GM18511 (cell line): ENCODE results near the gene PKD1L1.

Source experiments
- ATAC-seq: cut with Tn5 transposase; IDR thresholded peaks from one replicate; pipeline ENCODE4 v1.9.1; 2021; ENCODE audit warnings: mild to moderate bottlenecking, moderate library complexity; ENCODE audit not compliant: unreplicated experiment

Gene PKD1L1

DNA sequence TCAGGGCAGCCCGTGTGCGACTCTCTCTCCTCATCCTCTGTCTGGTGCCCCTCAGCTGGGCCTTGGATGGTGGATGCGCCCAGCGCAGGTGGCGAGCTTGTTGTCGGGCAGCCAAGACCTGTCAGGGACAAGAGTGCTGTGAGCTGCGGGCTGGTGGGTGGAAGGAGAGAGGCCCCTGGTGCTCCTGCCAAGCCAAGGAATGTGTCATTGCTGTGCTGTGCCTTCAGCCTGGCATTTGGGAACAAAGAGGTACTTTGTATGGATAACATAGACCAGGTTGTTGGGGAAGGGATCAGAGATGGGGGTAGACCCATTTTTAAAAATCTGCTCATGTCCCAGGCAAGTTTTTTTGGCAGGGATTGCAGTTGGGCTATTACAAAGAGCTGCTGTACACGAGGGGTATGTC, 120.9 kb downstream of the PKD1L1 start:
- no peak for ATAC-seq

DNA sequence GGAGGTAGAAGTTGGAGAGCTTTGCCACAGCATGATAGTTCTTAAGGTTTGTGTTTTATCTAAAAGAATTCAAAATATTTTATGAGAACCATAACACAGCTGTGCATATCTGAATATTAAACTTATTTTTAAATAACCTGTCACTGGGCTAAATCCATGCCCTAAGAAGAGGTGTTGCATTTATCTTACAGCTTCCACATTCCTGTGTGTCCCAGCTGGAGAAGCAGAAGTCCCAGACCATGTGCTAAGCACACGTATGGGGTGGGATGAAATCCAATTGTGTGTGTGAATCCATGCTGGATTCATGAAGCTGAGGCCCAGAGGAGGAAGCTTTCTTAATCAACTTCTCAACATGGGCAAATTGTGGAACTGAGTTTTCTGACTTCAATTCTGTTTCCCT, 121.5 kb downstream of the PKD1L1 start:
- no peak for ATAC-seq

DNA sequence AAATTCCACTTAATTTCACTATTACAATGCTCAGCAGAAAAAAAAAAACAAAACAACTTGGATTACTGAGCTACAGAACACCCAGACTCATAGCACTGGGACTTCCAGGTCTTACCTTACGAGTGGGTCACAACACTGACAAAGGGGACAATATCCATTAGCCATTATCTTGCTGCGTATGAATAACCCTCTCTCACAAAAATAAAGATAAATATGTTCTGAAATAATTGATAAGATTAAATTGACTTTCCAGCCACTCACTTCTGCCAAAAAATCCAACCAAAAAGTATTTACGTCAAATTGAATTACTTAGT, 128.7 kb downstream of the PKD1L1 start:
- ATAC-seq, result no peak

DNA sequence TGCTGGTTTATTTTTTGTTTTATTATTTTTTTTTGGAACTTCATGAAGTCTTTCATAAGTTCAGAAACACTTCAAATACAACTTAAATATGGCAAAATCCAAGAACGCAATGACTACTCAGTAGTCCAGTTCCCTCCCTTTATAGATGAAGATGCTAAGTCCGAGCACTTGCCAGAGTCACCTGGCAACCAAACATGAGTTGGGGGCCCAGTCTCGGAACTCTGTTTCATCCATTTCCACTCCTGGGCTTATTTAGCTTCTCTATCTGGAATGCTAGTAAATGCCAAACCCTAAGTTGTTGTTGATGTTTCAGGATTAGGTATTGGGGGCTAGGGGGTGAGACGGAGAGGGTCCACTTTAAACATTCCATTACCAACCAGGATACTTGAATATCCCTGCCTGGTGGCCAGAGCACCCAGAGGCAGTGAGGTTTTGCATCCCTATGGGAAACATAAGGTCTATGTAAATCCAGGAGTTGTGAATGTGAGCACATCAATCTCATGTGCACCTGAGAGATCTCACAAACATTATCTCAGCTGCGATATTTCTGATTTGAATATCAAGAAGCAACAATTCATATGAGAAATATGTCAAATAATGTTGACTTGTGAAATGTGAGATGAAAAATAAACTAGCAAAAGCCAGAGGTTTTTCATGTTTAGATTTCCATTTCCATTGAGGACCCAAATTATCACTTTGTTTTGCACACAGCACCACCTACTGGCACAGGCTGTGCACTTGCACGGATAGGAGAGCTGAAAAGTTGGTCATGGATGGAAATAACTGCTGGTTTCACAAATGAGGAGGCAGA, 129.3 kb downstream of the PKD1L1 start:
- peak; percentile 76 for ATAC-seq

DNA sequence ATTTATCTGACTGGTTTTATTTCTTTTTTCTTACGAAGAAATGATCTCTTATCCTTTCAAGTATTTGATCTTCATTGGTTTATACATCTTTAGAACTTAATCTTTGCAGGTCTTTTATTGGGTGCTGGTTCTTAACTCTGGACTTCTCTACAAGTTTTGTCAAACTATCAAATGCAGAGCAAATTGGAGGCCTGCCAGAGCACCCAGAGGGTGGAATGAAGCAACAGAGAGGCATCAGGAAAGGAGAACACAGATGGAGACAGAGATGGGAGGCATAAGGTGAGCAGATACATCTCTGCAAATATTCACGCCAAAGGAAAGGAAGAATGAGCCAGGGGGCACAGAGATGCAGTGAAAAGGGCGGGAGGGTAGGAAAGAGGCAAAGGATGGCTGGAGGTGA, 130.3 kb downstream of the PKD1L1 start:
- no peak for ATAC-seq

DNA sequence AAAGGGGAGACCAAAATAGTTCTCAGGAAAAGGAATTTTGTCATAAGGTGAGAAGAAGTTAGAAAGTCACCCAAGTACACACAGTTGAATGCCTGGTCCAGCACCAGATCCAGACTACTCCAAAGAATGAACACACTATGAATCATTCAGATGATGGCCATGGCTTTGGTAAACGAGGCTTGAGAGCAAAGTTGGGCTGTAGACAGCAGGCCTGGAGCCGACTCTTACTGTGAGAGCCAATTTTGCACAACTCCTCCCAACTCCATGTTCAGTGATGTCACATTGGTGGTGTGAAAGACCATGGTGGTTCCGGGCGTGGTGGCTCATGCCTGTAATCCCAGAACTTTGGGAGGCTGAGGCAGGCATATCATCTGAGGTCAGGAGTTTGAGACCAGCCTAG, 131.6 kb downstream of the PKD1L1 start:
- ATAC-seq, result no peak

DNA sequence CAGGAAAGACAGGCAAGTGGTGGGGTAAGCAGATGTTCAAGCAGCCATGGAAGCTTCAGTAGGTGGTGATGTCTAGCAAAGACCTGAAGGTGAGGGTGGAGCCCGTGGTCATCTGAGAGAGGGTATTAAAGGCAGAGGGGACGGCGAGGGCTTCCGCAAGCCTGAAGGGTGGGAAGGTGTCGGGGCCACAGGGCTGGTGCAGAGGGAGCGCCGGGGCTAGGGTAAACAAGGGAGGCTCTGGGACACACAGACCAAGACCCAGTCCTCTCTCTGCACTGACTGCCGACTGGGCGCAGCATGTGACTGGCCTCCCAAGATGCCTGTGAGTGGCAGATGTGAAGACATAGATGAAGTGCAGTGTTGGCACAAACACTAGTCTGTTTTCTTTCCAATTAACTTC, 132.4 kb downstream of the PKD1L1 start:
- no peak for ATAC-seq

DNA sequence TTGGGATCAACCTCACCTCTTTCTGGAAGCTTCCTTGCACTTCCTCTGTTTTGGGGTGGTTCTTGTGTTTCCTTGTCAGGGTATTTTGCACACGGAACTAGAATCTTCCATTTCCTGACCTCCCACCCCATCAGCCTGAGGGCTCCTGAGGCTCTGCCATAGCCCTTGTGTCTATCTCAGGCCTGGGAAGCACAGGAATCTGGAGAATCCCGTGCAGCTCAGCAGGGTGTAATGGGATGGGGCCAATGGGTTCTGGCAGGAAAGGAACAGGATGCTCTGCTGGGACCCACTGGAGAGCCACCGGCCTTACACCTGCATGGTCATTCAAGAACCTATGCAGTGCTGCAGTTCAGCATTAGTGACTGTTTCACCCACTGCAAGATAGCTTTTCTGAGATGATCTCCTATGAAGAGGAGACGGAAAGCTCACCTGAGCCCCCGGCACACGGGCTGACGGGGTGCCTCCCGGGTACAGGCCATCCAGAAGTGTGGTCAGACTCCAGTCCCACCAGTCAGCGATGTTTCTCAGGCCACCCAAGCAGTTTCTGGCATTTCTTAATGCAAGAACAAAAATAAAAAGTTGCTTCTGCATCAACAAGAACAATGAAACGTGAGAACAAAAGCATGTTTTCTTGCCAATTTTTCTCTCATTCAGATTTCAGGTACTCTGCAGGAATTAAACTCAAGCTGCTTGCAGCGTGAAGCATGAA, 133.2 kb downstream of the PKD1L1 start:
- ATAC-seq, result no peak

DNA sequence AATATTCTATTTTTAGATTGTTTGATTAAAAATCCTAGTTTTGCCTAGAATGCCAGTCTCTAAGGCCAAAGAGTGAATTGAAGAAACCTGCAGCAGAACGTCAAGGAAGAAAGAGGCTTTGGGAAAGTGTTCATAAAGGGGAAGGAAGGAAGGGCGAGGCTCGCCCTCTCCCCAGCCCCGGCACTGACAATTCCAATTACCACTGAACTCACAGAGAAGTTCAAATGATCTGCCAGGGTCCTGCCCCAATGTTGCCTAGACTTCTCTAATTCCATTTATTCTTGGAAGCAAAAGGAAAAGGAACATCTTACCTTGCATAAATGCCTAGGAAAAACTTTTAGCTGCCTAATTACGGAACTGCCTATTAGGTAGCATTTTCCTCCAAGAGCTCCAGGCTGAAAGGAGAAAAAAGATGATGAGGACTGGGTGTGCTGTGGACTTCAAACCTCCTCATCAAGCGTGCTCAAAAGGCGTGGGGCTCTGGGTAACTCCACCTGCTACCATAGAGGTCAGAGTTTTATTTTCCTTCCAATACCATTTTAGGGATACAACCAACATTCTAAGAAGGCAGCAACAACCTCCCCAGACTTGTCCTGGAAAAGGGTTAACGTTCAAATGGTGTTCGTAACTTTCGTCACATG, 134.5 kb downstream of the PKD1L1 start:
- no peak for ATAC-seq

DNA sequence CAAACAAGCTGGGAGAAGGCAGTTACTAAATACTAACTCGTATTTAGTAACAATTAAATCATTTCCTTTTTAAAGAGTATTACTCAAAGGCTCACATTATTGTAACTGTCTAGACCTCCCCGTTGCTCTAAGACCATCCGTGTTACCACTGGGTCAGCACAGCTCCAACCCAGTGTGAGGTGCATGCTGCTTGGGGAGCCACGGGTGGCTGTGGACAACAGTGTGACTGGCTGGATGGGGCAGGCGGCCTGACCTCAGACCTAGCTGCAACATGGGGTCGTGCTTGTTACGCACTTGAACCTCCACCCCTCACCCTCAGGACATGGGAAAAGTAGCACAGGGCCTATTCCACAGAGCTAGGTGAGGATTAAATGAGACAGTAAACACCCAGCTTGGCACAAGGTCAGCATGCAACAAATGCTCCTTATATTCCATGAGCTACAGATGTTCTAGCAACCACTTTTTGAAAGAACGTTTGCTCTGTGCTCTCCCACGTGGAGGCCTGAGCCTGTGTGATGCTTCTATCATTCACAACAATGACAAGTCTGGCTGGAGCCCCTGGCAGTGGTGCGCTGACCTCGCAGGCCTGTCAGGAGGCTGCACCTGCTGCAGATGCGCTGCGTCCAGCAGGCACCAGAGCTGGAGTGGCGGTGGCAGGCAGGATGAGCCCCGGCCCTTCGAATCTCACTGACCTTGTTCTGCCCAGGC, 135.7 kb downstream of the PKD1L1 start:
- no peak for ATAC-seq

DNA sequence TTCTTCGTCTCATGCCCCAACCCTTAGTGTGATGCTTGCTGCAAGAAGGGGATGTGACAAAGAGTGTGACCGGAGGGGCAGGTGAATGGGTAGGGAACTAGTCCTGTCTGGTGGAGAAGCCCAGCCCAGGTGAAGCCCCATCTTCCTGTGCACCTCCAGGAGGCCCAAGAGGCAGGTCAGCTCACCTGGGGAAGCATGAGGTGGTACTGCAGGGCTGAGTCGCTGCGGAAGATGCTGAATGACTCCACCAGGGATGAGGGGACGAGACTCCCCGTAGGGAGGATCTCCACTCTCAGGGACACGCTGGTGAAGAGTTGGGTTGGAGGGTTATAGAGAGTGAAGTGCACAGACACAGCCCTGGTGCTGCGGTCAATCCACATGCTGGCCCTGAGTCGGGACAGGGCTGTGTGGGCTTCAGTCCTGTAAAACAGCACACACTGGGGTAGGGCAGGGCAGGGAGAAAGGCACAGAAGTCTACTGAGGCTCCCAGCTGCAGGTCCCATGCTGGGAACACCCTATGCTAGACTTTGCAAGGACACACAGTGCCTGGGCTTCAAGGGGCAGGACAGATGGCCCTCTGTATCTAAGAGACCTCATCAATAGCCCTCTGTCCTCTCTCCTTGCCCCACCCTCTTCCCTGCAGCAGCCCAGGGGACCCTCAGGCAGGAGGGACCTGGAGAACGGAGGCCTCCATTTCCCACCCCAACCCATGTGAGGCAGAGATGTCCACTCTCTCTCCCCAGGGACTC, 136.5 kb downstream of the PKD1L1 start:
- ATAC-seq, result no peak

DNA sequence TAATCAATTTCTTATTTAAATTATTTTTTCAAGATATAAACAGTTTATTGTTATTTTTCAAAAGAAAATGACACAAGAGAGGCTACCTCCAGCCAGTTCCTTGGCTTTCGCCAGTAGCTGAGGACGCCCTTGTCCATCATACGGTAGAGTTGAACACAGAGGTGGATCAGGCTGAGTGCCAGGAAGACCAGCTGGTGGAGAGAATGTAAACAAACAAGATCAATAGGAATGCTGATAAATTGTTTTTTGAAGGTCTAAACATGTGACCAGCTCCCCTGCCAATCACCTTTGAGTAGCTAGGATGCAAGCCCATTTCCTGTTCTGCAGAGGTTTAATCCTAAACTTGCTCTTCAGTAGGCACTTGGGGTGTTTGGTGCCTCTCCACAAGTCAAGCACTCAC, 138.9 kb downstream of the PKD1L1 start:
- no peak for ATAC-seq

DNA sequence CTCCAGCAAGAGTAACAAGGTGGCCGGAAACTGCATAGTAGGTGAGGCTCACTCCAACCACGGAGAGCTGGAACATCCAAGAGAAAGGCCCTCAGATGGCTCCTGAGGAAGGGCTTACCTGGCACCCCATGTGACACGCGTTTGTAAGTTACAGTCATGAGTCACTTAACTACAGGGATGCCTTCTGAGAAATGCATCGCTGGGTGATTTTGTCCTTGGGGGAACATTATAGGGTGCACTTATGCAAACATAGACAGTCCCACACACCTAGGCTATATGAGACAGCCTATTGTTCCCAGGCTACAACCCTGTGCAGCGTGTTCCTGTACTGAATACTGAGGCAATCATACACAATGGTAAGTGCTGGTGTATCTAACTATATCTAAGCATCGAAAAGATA, 139.9 kb downstream of the PKD1L1 start:
- no peak for ATAC-seq

DNA sequence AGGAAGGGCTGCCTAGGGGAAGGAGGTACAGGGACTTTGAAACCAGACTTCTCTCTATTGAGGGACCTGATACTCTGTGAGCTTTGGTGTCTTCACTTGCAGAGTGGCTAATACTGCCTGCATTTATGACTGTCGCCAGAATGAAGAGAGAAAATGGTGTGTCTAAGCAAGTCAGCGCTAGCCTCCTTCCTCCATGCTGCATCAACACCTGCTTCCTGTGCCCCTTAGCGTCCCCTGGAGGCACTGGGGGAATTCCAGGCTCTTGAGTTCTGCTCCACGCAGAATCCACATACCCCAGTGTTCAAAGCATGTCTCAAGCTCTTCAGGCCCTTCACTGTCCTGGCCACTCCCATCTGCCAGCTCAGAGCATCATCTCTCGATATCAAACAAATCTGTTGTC, 140.5 kb downstream of the PKD1L1 start:
- ATAC-seq, result peak; percentile 54

DNA sequence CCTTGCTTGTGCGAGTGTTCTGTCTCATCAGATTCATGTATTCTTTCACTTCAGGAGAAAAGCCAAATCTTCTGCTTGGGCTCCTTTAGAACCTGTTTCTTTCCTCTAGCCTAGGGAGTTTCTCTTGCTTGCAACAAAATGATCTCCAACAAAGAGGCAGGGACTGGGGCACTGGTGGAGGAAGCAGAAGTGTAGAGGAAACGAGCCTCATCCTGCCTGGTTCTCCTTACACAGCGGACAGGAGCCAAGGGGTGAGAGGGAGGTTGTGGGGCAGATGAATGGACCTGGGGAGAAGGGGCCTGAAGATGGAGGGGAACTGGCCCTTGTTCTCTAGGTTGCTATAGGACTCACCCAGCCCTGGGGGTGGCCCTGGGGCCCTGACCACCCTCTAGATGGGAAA, 141.1 kb downstream of the PKD1L1 start:
- no peak for ATAC-seq

DNA sequence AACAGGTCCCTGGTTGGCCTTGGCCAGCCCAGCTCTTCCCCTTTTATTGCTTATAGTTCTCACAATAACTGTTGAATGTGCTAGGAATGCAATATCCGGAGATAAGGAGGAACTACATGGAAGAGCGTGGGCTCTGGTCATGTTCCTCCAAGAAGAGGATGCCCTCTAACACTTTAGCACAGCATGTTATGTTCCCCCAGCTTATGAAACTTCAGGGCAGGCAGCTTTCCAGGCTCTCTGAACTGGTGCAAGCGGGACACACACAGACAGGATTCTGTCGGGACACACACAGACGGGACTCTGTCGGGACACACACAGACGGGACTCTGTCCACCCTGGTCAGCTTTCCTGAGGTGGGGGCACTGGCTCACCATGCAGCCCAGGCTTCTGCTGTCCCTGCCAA, 141.6 kb downstream of the PKD1L1 start:
- no peak for ATAC-seq

DNA sequence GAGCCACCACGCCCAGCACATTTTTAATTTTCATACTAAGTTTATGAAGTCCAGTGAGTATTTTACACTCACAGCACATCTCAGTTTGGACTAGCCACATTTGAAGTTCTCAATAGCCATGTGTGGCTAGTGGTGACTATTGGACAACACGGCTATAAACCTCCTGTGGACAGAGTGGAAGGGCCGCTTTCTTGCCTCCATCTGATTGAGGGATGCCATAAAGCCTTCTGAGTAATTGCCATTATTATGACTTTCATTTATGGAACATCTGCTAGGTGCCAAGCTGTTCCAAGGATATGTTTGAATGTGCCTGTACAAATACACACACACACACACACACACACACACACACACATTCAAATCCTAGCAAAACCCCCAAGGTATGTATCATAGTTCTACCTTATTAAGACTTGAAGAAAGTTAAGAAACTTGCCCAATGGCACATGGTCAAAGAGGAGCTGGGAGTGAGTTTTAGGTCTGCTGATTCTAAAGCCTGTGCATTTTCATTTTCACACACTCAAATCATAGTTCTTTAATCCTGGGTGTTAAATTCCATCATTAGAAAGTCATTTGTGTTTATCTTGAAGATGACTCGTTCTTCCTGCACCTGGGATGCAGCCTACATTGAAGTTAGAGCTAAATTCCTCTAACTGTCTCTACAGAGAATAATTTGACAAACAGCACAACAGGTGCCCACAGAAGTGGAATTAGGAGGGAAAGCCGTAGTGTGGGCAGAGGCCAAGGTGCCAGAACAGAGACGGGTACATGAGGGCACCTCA, 143.3 kb downstream of the PKD1L1 start:
- ATAC-seq, result no peak

DNA sequence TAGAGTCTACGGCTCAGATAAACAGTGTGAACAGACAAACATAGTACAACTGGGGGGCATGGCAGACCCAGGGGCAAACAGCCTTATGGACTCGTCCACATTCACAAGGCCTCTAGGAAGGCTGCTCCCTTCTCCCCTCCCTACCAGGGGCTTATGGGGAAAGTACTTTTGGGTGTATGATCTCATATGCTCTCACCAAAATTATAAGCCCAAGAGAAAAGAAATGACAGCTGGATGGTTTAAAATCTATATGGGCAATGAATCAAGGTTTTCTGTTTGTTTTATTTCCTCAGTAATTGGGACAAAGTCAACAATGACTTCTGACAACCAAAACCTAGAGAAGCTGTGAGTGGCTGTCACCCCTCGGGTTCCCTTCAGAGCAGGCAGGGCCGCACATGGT, 144.4 kb downstream of the PKD1L1 start:
- no peak for ATAC-seq

DNA sequence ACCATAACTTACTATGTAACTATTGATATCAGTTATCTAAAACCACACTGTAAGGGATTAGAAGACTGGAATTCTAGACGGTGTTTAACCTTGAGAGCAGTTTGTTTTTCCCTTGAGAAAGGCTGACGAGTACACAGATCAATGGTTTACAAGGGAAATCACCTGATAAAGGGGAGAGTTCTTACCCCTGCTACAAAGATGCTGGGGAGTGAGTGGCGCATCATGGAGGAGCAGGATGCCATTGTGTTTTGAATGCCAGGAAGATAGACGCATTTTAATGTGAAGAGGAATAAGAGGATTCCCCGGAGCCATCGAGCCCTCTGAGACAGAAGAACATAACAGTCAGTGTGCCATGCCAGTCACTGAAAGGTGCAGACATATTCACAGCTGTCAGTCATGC, 145.2 kb downstream of the PKD1L1 start:
- no peak for ATAC-seq

DNA sequence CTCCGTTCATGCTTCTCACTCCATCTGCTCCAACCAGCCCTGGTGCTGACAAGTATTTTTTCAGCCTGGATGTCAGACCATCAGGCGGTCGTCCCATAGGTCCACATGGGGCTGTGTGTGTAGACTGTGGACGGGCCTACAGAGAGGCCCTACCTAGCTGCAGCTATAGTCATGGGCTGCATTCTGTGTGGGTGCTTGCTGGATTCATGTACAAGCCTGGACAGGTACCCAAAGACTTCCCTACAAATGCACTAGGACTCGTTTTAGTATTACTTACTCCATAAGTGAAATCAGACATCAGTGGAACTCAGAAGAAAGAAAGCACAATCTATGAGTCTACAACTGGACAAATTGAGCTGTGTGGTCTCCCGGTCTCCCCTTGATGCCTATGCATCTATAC, 146.8 kb downstream of the PKD1L1 start:
- ATAC-seq, result no peak
